DOHH2 (cell line): ENCODE data around the gene PTPRN2.

ENCODE experiments used
- CTCF ChIP-seq: fragments of 200-600 bp; sonication (generic); IDR thresholded peaks from one replicate; pipeline ENCODE4 v1.5.1; 2014; ENCODE audit warnings: antibody characterized with exemption, mild to moderate bottlenecking, low read depth, low read length; ENCODE audit not compliant: poor library complexity, severe bottlenecking
- EZH2phosphoT487 ChIP-seq: fragments of 200-600 bp; sonication (generic); IDR thresholded peaks from 2 replicates; pipeline ENCODE4 v1.6.1; 2017; ENCODE audit warnings: borderline replicate concordance, mild to moderate bottlenecking, antibody characterized with exemption, low read length, moderate library complexity, mixed read lengths

GRCh38 chr7:158070222-158070920, 517.3 kb downstream of the PTPRN2 start:
- TF ChIP-seq CTCF (no peak), EZH2phosphoT487 (no peak)
